NB4 (cell line): Measurements from ENCODE around the gene ETV5.

Experiments used
- DNase-seq: peaks from one replicate; pipeline ENCODE4 v3.0.0; 2010; ENCODE audit warnings: low read depth
- H3K4me3 ChIP-seq: one replicate; pipeline ENCODE4 v1.5.1; 2011; ENCODE audit warnings: mild to moderate bottlenecking, low read depth, low read length, moderate library complexity
- MYC ChIP-seq: IDR thresholded peaks from 2 replicates; pipeline ENCODE4 v1.6.1; 2011; ENCODE audit warnings: low read depth, low read length
- POLR2A ChIP-seq: IDR thresholded peaks from 2 replicates; pipeline ENCODE4 v1.6.1; 2011; ENCODE audit warnings: mild to moderate bottlenecking; ENCODE audit not compliant: insufficient read length; ENCODE audit errors: extremely low read depth
- TF ChIP-seq, protein P1 (sequence below): IDR thresholded peaks from one replicate; pipeline ENCODE4 v1.5.1; 2012; ENCODE audit warnings: low read depth, low read length
- TF ChIP-seq, protein P2 (sequence below): IDR thresholded peaks from 2 replicates; pipeline ENCODE4 v1.6.1; 2011; ENCODE audit warnings: low read depth, low read length

ETV5 gene

DNA sequence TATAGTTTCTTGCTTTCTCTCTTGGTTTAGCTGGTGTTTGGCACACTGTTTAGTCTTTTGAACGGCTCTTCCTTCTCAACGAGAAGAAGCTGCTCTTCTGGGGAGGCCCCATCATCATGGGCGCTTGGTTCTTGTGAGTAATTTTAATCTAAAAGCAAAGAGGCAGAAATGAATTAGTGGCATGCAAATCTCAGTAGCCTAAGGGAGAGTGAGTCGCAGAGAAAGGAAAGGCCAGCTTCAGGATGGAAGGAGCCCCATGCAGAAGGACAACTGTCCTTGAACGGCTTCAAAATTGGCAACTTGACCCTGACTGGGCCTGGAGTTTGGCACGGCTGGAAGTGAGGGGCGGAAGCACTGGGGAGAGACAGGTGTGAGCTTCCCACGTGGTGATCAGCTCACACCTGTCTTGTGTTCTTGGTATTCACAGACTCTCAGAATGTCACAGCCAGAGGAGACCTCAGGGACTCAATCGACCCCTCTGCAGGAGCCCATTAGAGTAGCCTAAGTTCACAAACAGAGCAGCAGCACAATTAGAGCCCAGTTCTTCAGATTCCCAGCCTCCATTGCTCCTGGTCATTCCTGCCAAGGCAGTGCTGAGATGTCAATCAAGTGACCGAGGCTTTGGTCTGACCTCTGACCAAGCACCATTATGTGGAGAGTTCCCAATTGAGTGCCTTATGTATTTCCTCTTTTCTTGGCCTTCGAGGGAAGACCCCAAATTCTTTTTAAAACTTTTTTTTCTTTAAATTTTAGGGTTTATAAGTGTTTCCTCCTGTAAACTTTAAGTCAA is 41.3 kb upstream of the ETV5 start:
- H3K4me3 ChIP-seq: no peak overlapping the region
- DNase-seq: no peak
- TF ChIP-seq, protein P1, sequence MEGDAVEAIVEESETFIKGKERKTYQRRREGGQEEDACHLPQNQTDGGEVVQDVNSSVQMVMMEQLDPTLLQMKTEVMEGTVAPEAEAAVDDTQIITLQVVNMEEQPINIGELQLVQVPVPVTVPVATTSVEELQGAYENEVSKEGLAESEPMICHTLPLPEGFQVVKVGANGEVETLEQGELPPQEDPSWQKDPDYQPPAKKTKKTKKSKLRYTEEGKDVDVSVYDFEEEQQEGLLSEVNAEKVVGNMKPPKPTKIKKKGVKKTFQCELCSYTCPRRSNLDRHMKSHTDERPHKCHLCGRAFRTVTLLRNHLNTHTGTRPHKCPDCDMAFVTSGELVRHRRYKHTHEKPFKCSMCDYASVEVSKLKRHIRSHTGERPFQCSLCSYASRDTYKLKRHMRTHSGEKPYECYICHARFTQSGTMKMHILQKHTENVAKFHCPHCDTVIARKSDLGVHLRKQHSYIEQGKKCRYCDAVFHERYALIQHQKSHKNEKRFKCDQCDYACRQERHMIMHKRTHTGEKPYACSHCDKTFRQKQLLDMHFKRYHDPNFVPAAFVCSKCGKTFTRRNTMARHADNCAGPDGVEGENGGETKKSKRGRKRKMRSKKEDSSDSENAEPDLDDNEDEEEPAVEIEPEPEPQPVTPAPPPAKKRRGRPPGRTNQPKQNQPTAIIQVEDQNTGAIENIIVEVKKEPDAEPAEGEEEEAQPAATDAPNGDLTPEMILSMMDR: no peak
- TF ChIP-seq, protein P2, sequence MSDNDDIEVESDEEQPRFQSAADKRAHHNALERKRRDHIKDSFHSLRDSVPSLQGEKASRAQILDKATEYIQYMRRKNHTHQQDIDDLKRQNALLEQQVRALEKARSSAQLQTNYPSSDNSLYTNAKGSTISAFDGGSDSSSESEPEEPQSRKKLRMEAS: no peak
- TF ChIP-seq MYC: no peak
- TF ChIP-seq POLR2A: no peak

DNA sequence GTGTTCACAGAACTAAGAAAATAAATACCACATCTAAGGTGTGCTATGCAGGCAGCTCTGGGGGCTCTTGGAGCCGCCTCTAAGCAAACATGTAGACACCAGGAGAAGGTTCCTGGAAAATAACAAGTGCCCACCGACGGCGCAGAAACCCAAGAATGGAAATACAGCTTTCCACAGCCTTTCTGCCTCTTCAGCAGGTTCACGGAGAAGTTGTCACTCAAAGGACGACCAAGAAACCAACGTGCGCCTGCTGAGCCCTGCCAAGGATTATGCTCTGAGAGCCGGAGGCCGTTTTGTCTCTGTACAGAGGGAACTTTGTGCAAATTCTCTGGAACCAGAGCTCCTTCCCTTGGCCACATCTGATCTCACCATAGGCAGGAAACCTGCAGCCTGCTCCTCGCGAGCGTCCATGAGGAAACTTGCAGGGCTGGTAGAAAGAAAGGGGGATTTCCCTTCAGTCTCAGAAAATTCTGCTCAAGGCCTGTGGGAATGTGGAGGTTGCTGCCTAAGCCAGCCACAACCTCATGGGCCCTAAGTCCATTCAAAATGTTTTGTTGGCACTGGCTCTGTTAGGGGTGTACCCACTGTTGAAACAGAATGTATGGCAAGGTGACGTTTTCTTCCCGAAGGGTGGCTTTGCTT is 40.6 kb upstream of the ETV5 start:
- TF ChIP-seq, protein P1: no peak
- TF ChIP-seq, protein P2: no peak
- no peak for TF ChIP-seq MYC
- TF ChIP-seq POLR2A: no peak
- DNase-seq: no peak
- H3K4me3 ChIP-seq: no peak overlapping the region

DNA sequence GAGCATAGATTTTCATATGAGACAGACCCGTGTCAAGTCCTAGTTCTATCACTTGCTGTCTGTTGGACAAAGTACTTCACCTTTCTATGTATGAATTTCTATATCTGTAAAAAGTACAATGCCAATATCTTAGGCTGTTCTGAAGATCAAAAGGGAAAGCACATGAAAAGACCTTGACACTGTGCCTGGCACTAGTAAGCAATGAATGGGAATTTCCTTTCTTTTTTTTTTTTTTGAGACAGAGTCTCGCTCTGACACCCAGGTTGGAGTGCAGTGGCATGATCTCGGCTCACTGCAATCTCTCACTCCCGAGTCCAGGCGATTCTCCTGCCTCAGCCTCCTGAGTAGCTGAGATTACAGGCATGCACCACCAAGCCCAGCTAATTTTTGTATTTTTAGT is 35.4 kb upstream of the ETV5 start:
- H3K4me3 ChIP-seq: no peak overlapping the region
- TF ChIP-seq, protein P2: no peak
- TF ChIP-seq POLR2A (no peak), MYC (no peak)
- TF ChIP-seq, protein P1: no peak
- DNase-seq: no peak

DNA sequence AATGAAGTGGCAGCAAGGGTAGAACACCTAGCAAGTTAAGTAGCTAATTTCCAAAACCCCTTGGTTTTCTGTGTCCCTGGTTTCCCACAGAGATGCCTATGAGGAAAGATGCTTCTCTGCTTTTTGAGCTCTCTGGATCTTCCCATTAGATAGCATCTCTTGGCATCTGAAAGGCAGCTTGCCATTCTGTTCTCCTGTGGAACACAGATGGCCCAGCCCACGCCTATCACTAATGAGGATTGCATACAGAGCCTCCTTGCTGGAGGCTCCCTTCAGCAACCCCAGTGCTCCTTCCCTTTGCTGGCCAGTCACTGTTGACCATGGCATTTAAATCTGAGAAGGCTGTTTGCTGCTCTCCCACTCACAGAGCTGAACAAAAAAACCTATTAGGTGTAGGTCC is 34.4 kb upstream of the ETV5 start:
- no peak for DNase-seq
- TF ChIP-seq MYC: no peak
- TF ChIP-seq, protein P2: no peak
- no peak for TF ChIP-seq POLR2A
- TF ChIP-seq, protein P1: no peak
- H3K4me3 ChIP-seq: no peak overlapping the region

DNA sequence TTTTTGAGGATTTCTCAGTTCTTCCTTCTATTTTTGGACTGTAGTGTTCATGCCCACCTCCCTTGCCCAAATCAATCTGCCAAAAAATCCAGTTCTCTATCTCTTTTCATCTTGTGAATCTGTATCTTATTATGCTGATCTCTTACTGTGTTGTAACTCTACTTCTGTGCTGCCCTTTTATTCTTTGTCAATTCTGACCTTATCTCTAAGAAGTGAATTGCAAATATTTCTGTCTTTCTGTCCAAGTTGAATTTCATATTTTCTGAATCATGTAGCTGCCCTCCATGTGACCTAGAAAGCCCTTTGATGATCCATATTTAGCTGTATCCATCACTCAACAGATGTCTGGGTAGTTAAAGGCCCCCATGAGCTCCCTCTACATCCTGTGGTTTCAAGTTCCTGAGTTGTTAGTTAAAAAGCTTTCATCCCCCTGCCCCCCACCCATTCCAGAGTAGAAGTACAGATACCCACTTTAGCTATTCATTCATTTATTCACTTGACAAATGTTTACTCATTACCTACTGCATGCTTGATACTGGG is 33.6 kb upstream of the ETV5 start:
- H3K4me3 ChIP-seq: no peak overlapping the region
- TF ChIP-seq, protein P1: no peak
- TF ChIP-seq, protein P2: no peak
- TF ChIP-seq POLR2A: no peak
- no peak for TF ChIP-seq MYC
- DNase-seq: peak; percentile 20
